ENCODE data around the gene DNAH17.

DNA sequence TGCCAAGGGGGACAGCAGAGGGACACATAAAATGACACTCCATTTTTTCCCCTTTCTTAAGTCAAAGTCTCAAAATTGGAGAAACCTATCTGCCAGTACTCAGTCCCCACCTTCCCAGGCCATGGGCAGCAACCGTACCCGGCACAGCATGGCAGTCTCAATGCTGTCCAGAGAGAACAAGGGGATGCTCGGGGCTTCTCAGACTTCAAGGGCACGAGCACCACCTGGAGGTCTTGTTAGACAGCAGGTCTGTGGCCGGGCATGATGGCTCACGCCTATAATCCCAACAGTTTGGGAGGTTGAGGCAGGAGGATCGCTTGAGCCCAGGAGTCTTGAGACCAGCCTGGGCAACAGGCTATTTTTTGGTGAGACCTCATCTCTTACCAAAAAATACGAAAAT, 3.2 kb downstream of the DNAH17 start:
- TF ChIP-seq, protein P1, sequence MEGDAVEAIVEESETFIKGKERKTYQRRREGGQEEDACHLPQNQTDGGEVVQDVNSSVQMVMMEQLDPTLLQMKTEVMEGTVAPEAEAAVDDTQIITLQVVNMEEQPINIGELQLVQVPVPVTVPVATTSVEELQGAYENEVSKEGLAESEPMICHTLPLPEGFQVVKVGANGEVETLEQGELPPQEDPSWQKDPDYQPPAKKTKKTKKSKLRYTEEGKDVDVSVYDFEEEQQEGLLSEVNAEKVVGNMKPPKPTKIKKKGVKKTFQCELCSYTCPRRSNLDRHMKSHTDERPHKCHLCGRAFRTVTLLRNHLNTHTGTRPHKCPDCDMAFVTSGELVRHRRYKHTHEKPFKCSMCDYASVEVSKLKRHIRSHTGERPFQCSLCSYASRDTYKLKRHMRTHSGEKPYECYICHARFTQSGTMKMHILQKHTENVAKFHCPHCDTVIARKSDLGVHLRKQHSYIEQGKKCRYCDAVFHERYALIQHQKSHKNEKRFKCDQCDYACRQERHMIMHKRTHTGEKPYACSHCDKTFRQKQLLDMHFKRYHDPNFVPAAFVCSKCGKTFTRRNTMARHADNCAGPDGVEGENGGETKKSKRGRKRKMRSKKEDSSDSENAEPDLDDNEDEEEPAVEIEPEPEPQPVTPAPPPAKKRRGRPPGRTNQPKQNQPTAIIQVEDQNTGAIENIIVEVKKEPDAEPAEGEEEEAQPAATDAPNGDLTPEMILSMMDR (IDR thresholded peaks at IDR 0.05): no peak
- TF ChIP-seq GATA2 (CRISPR knock-in tag; IDR thresholded peaks at IDR 0.05) (no peak), NRF1 (IDR thresholded peaks at IDR 0.05; ENCODE audit: low read depth, low read length) (no peak)
- TF ChIP-seq, protein P2, sequence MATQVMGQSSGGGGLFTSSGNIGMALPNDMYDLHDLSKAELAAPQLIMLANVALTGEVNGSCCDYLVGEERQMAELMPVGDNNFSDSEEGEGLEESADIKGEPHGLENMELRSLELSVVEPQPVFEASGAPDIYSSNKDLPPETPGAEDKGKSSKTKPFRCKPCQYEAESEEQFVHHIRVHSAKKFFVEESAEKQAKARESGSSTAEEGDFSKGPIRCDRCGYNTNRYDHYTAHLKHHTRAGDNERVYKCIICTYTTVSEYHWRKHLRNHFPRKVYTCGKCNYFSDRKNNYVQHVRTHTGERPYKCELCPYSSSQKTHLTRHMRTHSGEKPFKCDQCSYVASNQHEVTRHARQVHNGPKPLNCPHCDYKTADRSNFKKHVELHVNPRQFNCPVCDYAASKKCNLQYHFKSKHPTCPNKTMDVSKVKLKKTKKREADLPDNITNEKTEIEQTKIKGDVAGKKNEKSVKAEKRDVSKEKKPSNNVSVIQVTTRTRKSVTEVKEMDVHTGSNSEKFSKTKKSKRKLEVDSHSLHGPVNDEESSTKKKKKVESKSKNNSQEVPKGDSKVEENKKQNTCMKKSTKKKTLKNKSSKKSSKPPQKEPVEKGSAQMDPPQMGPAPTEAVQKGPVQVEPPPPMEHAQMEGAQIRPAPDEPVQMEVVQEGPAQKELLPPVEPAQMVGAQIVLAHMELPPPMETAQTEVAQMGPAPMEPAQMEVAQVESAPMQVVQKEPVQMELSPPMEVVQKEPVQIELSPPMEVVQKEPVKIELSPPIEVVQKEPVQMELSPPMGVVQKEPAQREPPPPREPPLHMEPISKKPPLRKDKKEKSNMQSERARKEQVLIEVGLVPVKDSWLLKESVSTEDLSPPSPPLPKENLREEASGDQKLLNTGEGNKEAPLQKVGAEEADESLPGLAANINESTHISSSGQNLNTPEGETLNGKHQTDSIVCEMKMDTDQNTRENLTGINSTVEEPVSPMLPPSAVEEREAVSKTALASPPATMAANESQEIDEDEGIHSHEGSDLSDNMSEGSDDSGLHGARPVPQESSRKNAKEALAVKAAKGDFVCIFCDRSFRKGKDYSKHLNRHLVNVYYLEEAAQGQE (IDR thresholded peaks at IDR 0.05; ENCODE audit: low read depth, low read length): no peak

Measured in SK-N-SH (cell line).